ENCODE data around the gene CDC73.

GRCh38 chr1:193110246-193110645 lies 11.6 kb upstream of the CDC73 start:
- TF ChIP-seq CTCF (IDR thresholded peaks at IDR 0.05; ENCODE audit: poor library complexity) (no peak), EZH2phosphoT487 (IDR thresholded peaks at IDR 0.05; ENCODE audit: low read depth, severe bottlenecking, unreplicated experiment) (no peak)

Measured in hepatocyte (in vitro differentiated cells).